DMS153 treated with DMSO at 0.1 percent for 48 hours (cell line): ENCODE measurements around the gene TTC9C.
"Not testable (repeated sequence)": the region's sequence is repeated elsewhere in the genome, so short reads cannot be mapped to it uniquely, and the experiment has no call there.

Experiments
- DNase-seq: peaks from one replicate; lab custom pipeline; 2025; ENCODE audit not compliant: unreplicated experiment; lab: John Stamatoyannopoulos, UW

TTC9C gene

DNA sequence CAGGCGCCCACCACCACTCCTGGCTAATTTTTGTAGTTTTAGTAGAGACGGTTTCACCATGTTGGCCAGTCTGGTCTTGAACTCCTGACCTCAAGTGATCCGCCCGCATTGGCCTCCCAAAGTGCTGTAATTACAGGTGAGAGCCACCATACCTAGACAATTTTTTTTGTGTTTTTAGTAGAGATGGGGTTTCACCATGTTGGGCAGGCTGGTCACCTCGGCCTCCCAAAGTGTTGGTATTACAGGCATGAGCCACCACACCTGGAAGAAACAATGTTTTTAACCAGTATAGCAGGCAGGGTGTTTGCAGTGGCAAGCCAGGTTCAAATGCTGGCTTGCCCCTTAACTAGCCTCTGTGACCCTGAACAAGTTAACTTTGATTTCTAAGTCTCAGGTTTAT lies 21.6 kb downstream of the TTC9C start:
- DNase-seq: not testable (repeated sequence)

DNA sequence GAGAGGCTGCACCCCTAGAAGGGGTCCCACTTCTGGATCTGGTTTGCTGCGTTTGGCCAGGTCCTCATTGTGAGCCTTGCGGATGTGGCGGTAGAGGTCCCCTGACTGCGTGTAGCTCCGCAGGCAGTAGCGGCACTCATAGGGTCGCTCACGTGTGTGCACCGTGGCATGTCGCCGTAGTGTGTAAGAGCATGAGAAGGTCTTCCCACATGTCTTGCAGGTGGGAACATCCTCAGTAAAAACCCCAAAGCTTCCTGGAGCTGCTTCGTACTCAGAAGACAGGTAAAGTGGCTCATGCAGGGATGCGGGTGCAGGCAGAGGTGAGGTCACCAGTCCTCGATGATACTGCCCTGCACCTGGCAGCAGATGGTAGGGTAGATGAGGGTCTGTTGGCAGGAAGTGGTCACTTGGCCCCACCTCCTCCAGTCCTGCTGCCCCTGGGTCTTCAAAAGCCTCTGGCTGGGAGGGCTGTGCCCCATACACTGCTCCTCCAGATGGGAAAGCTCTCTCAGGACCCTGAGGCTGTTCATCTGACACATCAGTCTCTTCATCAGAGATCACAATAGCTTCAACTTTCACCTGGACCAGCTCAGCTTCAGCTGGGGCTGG lies 24.0 kb downstream of the TTC9C start:
- DNase-seq: no peak

DNA sequence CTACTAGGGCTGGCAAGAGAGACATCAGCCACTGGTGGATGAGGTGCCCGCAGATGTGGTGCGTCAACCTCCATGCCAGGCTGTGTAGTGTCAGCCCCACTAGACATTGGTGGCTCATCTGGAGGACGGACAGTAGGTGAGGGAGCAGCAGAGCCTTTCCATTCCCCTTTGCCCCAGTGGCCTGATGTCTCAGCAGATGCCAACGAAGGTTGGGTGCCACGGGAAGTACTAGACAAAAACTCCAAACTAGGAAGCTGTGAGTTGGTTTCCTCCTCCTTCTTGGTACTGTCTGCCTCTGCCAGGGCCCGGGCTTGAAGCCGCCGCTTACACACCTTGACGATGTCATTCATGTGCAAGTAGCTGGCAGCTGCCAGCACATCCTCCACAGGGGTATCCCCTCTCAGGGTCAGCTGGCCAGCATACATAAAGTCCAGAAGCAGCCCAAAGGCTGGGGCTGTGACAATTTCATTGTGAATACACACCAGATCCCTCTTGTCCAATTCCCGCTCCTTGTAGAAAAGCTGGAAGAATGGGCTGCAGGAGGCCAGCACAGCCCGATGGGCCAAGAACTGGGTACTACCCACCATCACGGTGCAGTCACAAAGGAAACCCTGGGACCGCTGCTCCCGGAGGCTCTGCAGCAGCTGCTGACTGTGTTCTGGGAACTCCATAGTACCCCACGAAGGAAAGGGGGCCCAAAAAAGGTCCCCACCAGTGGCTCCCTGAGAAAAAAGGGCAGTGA lies 24.9 kb downstream of the TTC9C start:
- no peak for DNase-seq

DNA sequence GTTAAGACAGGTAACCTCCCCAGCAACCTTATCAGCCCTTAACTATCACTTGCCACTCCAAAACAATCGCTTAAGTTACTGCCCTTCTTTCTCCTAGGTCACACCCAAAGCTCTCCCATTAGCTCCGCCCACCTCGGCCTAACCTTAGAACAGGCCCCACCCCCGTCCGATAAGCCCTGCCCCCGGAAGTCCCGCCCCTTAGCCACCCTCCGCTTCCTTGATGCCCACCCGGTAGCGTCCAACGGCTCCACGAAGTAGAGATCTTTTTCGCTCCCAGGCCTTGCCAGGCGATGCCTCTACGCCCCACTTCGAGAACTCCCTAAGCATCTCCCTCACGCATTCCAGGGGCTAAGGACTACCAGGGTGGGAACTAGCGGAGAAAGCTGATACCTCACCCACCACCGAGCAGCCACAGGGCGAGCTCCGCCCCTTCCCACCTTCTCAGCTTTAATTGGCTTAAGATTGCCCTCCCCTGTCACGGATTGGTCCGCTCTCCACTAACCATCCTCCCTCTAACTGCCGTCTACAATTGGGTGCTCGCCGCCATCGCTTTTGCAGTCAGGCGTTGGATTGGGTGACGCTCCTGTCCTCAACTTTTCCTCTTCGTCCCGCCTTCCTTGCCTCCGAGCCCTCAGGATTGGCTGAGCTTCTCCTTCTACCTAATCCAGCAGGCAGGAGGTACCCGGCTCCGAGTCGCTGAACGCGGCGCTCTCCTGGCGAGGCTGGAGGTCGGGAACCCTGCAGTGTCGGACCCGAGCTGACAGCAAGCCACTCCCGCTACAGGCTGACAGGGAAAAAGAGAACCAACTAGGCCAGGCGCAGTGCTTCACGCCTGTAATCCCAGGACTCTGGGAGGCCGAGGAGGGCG lies 25.7 kb downstream of the TTC9C start, which contains the start of gene ZBTB3:
TSS of gene ZBTB3 (minus strand) at position 425 of the 868 bp plus-strand sequence. CDS start 496 bp downstream, outside the sequence.
- peak; percentile 99 for DNase-seq

DNA sequence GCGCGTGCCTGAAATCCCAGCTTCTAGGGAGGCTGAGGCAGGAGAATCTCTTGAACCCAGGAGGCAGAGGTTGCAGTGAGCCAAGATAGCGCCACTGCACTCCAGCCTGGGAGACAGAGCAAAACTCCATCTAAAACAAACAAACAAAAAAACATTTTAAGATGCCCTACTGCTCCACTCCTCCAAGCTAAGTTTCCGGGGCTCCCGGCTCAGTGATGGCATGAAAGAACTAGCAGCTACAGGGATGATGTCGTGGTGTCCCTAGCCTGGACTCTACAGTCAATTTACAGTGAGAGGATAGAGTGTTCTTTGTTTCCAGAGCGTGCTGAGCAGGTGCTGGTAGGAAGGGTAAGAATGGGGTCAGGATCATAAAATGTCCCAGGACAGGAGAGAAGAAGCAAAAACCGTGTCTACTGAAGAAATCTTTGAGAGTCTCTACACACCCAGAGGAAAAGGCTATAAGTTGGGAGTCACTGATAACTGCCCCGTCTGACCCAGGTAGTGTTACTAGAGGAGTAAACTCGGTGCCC lies 26.9 kb downstream of the TTC9C start:
- no peak for DNase-seq

DNA sequence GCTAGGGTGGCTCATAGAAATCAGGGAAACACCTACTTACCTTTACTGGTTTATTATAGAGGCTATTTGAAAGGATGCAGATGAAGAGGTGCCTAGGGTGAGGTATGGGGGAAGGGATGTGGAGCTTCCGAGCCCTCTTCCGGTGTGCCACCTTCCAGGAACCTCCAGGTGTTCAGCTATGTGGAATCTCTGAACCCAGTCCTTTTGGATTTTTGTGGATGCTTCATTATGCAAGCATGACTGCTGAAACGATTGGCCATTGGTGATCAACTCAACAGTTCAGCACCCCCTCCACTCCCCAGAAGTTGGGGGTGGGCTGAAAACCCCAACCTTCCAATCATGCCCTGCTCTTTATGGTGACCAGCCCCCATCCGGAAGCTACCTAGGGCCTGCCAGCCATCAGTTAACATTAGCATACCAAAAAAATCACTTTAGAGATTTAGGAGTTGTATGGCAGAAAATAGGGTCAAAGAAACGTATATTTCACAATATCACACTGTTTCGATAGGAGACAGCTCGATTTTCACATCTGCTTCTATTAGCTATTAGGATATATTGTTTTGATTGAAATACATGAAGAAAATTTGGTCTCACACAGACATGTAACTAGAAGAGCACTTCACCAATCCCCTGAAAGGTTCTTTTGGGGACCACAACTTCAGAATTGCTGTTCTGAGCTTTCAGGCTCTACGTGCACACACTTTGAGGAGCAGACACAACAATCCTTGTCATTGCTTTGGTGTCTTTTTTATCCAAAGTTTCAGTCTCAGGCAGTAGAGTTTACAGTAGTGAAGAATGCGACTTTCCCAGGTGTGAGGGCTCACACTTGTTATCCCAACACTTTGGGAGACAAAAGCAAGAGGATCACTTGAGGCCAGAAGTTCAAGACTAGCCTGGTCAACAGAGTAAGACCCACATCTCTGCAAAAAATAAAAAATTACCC lies 29.8 kb downstream of the TTC9C start:
- DNase-seq: no peak

DNA sequence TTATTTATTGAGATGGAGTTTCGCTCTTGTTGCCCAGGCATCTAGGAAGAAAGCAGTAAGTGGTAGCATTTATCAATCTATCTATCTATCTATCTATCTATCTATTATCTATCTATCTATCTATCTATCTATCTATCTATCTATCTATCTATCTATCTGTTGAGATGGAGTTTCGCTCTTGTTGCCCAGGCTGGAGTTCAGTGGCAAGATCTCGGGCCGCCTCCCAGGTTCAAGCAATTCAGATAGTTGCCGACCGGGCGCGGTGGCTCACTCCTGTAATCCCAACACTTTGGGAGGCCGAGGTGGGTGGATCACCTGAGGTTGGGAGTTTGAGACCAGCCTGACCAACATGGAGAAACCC lies 32.6 kb downstream of the TTC9C start:
- DNase-seq: not testable (repeated sequence)

DNA sequence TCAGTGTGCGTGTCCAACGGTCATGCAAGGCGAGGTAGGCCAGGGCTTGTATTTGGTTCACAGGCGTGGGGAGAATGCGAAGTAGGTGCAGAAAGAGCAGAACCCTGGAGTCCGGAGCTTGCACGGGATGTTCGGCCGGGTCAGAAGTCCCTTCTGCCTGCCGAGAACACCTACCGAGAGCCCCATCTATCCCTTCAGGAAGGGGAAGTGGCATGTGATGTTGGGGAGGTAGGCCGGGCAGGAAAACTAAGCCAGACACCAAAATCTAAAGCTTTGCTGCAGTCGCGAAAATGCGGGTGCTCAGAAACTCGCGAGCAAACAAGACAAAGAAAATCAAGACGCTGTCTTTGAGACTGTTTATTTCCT lies 42.5 kb downstream of the TTC9C start:
- peak; percentile 50 for DNase-seq

DNA sequence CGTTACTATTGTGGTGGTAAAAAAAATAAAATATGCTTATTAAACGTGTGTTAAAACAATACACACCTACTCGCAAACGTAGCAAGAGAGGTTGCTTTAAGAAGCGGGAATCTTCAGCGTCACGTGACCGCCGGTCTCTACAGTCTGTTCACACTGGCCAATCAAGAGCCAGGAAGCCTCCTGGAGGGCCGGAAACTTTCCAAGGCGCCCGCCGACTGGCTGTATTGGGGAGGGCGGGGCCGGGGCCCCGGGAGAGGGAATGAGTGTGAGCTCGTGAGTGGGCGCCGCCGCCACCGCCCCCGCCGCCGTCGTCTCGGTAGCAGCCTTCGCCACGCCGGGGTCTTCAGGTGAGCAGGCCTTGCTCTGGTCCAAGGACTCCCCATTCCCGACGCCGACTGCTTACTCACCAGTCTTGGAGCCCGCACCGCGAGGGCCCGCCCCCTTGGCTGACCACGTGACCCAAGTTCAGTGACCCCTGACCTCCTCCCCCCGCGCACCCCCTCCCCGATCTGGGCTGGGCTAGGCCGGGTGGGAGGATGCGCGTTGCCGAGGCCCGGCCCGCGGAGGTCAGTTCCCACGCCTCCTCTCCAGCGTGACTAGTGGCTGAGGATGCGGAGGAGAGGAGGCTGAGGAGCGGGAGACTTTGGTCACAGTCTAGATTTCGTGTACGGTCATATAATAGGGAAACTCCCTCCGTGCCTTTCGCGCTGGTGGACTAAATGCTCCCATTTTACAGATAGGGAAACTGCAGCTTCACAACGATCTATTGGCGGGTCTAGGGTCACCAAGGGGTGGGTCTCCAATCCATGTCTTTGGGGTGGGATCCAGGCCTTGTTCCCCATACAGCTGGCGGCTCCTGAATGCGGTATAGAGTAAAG lies 43.1 kb downstream of the TTC9C start, which contains the start of gene TAF6L:
TSS of gene TAF6L (plus strand) at position 253 of the 878 bp plus-strand sequence. CDS start 4,388 bp downstream, outside the sequence.
- DNase-seq: peak; percentile 93

DNA sequence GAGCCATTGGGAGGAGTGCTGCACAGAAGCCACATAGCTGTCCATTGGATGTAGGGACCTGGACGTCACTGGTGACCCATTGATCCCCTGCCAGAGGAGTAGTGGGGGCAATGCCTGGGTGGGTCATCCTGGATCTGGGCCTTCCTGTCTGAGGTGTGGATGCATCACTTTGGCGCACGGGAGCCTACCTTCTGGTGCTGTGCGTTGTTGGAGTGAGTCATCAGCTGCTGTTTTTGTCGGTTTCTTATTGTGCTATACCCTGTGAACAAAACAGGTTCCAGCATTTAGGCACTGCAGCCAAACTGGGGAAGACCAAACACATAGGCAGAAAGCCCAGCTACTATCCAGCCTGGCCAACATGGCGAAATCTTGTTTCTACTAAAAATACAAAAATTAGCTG lies 46.1 kb downstream of the TTC9C start:
- DNase-seq: no peak

DNA sequence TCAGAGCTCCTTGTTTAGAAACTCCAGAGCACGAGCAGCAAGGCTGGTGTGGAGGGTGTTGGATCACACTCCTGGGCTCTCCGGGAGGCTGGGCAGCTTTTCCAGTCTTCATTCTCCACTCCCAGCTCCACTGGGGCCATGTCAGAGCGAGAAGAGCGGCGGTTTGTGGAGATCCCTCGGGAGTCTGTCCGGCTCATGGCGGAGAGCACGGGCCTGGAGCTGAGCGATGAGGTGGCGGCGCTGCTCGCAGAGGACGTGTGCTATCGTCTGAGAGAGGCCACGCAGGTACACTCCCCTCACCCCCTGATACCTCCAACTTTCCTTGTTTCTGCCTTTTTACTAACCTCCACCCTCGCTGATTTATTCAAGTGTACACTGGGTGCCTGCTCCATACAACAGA lies 47.4 kb downstream of the TTC9C start:
- DNase-seq: no peak

DNA sequence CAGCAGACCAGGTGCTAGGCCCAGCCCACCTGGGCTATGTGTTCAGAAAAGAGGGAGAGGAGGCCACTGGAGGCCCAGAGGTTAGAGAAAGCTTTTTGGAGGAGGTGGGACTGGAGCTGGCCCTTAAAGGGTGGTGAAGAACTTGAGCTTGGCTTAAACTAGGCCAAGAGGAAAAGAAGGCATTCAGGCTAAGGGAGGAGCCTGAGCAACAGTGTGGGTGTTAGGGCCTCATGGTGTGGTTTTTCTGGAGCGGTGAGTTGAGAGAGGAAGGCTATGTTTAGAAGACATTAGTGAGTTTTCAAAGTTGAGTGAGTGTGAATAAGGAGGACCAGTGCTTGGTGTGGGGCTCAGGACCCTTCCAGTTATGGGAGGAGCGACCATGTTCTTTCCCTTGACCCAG lies 49.1 kb downstream of the TTC9C start:
- DNase-seq: no peak

DNA sequence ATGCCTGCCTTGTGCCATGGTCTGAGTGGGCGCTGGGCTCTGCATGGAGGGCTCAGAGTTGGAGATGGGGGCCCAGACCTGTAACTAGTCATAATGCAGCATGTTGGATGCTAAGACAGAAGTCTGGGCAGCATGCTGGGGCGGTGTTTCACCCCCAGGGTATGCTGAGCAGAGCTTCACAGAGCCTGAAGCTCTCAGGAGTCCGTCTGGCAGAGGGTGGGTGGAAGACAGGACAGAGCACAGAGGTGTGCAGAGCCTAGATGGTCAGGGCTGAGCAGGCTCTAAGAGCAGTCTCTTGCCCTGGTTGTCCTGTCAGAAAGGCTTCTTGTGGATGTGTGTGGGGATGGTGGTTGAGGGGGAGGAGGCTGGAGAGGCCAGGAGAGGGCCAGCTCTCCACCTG lies 50.2 kb downstream of the TTC9C start:
- DNase-seq: no peak

DNA sequence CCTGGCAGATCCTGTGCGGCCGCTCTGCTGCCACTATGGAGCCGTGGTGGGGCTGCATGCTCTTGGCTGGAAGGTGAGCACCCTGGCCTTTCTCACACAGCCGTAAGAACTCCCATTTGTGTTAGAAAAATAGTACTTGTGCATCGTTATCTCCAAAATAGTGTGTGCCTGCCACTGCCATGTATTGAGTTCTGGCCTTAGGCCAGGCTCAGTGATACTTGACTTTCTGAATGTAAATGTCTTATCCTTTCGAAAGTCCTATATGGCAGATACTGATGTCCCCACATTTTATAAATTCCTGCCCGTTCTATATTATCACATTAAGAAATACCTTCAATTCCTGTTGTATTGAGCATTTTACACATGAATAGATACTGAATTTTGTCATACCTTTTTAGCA lies 54.5 kb downstream of the TTC9C start:
- DNase-seq: no peak

DNA sequence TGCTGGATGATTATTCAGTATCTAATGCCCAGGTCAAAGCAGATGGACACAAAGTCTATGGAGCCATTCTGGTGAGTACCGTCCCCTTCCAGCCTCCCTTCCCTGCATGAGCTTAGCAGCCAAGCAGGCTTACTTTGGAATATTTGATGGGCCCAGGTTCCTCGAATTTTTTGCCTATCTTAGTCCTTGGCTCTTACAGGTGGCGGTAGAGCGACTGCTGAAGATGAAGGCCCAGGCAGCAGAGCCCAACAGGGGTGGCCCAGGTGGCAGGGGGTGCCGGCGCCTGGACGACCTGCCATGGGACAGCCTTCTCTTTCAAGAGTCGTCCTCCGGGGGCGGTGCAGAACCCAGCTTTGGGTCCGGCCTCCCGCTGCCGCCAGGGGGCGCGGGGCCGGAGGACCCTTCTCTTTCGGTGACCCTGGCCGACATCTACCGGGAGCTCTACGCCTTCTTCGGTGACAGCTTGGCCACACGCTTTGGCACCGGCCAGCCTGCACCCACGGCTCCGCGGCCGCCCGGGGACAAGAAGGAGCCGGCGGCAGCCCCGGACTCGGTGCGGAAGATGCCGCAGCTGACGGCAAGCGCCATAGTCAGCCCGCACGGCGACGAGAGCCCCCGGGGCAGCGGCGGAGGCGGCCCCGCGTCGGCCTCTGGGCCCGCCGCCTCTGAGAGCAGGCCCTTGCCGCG lies 58.2 kb downstream of the TTC9C start:
- DNase-seq: peak; percentile 58

DNA sequence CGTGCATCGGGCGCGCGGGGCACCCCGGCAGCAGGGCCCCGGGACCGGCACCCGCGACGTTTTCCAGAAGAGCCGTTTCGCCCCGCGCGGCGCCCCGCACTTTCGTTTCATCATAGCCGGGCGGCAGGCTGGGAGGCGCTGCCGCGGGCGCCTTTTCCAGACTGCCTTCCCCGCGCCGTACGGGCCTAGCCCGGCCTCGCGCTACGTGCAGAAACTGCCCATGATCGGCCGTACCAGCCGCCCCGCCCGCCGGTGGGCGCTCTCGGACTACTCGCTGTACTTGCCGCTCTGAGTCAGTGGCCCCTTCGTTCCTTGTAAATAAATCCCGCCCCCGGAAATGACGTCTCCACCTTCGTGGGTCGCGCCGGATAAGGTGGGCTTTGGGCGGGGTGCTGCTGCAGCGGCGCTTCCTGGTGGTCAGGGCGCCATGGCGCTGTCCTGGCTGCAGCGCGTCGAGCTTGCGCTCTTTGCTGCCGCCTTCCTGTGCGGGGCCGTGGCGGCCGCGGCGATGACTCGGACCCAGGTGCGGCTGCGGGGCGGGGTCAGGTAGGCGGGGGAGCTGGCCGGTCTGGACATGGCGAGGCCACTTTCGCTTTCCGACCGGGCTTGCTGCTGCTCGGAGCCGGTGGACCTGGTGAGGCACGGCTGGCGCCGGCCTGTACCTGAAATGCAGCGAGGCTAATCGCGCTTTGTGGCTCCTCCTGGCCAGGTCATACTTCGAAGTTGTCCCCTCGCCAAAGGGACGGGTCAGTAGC lies 58.9 kb downstream of the TTC9C start, which contains the start of gene TMEM179B:
TSS of gene TMEM179B (plus strand) at position 398 of the 755 bp plus-strand sequence. CDS start at position 428, 30 bp downstream.
- DNase-seq: peak; percentile 80
